Muscle layer of duodenum (tissue), 2 donors: Measurements from ENCODE around the gene BCL11B.

ENCODE experiments used
- H3K27ac ChIP-seq: one replicate; pipeline ENCODE4 v1.7.0; 2013; ENCODE audit warnings: mild to moderate bottlenecking, low read length
- H3K27me3 ChIP-seq: one replicate; pipeline ENCODE4 v1.7.0; 2013; ENCODE audit warnings: low read depth, mild to moderate bottlenecking, control low read depth, low read length
- H3K36me3 ChIP-seq, 2 donors: one replicate each; pipeline ENCODE4 v1.7.0; 2013; ENCODE audit warnings: low read length in 2 of 2, control low read depth in 1 of 2, mild to moderate bottlenecking in 1 of 2; ENCODE audit not compliant: insufficient read depth in 2 of 2, control insufficient read depth in 1 of 2
- H3K4me1 ChIP-seq, 2 donors: one replicate each; pipeline ENCODE4 v1.7.0; 2013; ENCODE audit warnings: low read length in 2 of 2, mild to moderate bottlenecking in 2 of 2, control low read depth in 1 of 2, moderate library complexity in 1 of 2; ENCODE audit not compliant: insufficient read depth in 2 of 2, control insufficient read depth in 1 of 2
- H3K4me3 ChIP-seq, 2 donors: one replicate each; pipeline ENCODE4 v1.7.0; 2013; ENCODE audit warnings: low read length in 2 of 2, low read depth in 1 of 2, mild to moderate bottlenecking in 1 of 2
- H3K9me3 ChIP-seq, 2 donors: one replicate each; pipeline ENCODE4 v1.7.0; 2013; ENCODE audit warnings: low read length in 2 of 2, control low read depth in 1 of 2, mild to moderate bottlenecking in 1 of 2; ENCODE audit not compliant: control insufficient read depth in 1 of 2
- donor health status: healthy.

The BCL11B gene

GRCh38 chr14:99156090-99156425, 115.9 kb downstream of the BCL11B start:
- Histone ChIP-seq H3K9me3 (no peaks in the 10 kb centered on the region), H3K4me1 (no peaks in the 10 kb centered on the region), H3K27me3 (no peaks in the 10 kb centered on the region), H3K27ac (no peak overlapping the region), H3K36me3 (no peaks in the 10 kb centered on the region), H3K4me3 (no peak overlapping the region)

GRCh38 chr14:99155173-99156089, 116.6 kb downstream of the BCL11B start:
- no peaks in the 10 kb centered on the region for H3K4me1 ChIP-seq
- no peaks in the 10 kb centered on the region for H3K9me3 ChIP-seq
- H3K4me3 ChIP-seq = no peak overlapping the region
- no peaks in the 10 kb centered on the region for H3K36me3 ChIP-seq
- H3K27me3 ChIP-seq = no peaks in the 10 kb centered on the region
- no peak overlapping the region for H3K27ac ChIP-seq

DNA sequence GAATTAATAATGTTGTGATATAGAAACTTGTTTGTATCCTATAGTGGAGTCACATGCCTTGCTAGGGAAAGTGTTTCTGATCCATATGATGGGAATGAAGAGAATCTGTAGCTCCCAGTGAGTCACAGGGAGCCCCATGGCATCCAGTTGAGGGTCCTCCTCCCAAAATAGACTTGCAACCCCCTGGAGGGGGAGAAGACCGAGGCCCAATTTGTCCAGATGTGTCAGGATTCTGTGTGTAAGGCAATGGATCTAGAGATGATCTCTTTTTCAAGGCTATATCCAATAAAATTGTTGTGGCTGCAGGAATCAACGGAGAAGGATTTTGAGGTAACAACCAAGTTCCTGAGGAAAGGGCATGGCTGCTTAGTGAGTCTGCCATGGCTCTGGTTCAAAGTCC, 121.8 kb downstream of the BCL11B start:
- Histone ChIP-seq H3K4me3 (no peak overlapping the region), H3K27ac (no peak overlapping the region), H3K4me1 (no peaks in the 10 kb centered on the region), H3K36me3 (no peaks in the 10 kb centered on the region), H3K27me3 (no peaks in the 10 kb centered on the region), H3K9me3 (no peaks in the 10 kb centered on the region)

DNA sequence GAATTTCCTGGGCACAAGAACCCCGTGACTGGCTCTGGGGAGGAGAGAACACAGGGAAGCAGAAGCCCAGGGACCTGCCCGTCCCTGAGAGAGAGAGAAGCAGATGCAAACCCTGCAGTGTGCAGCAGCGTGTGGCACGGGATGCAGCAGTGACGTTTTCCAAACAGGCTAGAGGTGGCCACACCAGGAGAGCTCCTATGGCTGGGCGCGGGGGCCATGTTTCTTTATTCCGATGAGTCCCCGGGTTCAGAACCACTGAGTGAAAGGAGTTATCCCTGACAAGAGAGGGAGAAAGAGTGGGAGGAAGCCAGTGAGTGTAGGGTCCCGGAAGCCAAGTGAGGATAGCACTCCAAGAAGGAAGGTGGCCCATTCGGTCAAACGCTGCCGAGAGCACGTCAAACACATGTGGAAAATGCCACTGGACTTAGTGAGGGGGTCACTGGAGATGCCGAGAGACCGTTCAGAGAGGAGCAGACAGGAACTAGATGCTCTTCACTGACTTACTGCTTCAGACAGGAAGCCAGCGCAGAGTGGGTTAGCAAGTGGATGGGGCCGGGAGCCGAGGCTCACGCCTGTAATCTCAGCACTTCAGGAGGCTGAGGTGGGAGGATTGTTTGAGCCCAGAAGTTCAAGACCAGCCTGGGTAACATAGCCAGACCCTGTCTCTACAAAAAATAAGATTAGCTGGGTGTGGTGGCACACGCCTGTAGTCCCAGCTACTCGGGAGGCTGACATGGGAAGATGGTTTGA, 123.0 kb downstream of the BCL11B start:
- Histone ChIP-seq H3K36me3 (no peaks in the 10 kb centered on the region), H3K27me3 (no peaks in the 10 kb centered on the region), H3K27ac (no peak overlapping the region)

GRCh38 chr14:99148131-99148530, 123.9 kb downstream of the BCL11B start:
- H3K27me3 ChIP-seq = no peaks in the 10 kb centered on the region

More for the DNA sequence above, 123.0 kb downstream of the BCL11B start:
- Histone ChIP-seq H3K4me3 (no peak overlapping the region), H3K4me1 (no peaks in the 10 kb centered on the region), H3K9me3 (no peaks in the 10 kb centered on the region)

GRCh38 chr14:99147366-99147740, 124.6 kb downstream of the BCL11B start:
- Histone ChIP-seq H3K27ac (no peak overlapping the region), H3K36me3 (no peaks in the 10 kb centered on the region), H3K4me3 (no peak overlapping the region), H3K4me1 (no peaks in the 10 kb centered on the region), H3K27me3 (no peaks in the 10 kb centered on the region), H3K9me3 (no peaks in the 10 kb centered on the region)

More at GRCh38 chr14:99148131-99148530, 123.9 kb downstream of the BCL11B start:
- Histone ChIP-seq H3K9me3 (no peaks in the 10 kb centered on the region), H3K4me3 (no peak overlapping the region), H3K27ac (no peak overlapping the region), H3K4me1 (no peaks in the 10 kb centered on the region), H3K36me3 (no peaks in the 10 kb centered on the region)

DNA sequence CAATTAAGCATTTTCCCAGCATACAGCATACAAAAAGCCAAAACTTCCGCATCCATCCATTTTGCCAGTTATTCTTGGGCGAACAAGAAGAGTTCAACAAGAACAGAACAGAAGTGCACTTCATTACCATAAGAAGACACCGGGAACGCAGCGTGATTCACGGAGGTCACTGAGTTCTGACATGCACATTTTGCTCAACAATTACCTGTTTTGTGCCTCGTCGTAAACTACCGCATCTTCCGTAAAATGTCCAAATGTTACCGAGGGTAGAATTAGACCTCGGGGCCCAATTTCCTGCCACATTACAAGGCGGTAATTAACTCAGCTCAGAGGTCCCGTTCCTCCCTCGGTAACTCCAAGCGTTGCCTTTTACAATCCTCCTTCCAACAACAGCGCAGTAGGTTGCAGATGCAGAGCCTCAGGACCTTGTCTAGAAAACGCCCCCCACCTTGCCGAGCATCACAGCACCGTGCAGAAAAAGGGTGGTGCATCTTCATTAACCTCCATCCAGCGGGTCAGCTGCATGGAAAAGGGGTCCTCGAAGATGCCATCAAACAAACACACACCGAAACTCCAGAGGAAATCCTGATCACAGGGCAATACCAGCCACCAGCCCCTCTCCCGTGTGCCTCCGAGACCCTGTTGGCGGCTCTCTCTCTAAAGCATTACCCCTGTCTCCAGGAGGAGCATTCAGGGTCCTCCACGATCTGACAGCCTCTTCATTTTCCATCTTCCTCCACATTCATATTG, 125.2 kb downstream of the BCL11B start:
- no peak overlapping the region for H3K27ac ChIP-seq
- no peaks in the 10 kb centered on the region for H3K27me3 ChIP-seq
- no peak overlapping the region for H3K4me3 ChIP-seq
- no peaks in the 10 kb centered on the region for H3K4me1 ChIP-seq
- H3K9me3 ChIP-seq = no peaks in the 10 kb centered on the region
- H3K36me3 ChIP-seq = no peaks in the 10 kb centered on the region

GRCh38 chr14:99145307-99145706, 126.7 kb downstream of the BCL11B start:
- Histone ChIP-seq H3K4me1 (no peaks in the 10 kb centered on the region), H3K9me3 (no peaks in the 10 kb centered on the region), H3K27ac (no peak overlapping the region), H3K4me3 (no peak overlapping the region), H3K36me3 (no peaks in the 10 kb centered on the region), H3K27me3 (no peaks in the 10 kb centered on the region)

GRCh38 chr14:99143793-99144192, 128.2 kb downstream of the BCL11B start:
- H3K9me3 ChIP-seq = no peaks in the 10 kb centered on the region
- no peaks in the 10 kb centered on the region for H3K27me3 ChIP-seq
- H3K27ac ChIP-seq = no peak overlapping the region
- H3K4me1 ChIP-seq = no peaks in the 10 kb centered on the region
- H3K36me3 ChIP-seq = no peaks in the 10 kb centered on the region
- no peak overlapping the region for H3K4me3 ChIP-seq

DNA sequence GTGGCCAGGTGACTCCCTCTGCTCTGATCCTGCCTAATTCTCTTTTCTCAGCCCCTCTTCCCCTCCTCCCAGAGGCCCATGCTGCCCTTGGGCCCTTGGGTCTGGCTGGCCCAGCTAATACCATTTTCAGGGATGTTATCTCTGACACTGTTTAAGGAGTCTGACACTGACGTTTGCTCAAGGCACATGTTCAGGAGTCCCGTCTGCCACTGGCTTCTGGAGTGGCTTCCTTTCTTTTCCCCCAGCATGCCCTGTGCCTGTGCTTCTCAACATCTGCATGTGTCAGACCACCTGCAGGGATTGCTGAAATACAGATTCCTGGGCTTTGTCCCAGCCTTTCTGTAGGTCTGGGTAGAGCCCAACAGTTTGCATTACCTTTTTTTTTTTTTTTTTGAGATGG, 128.9 kb downstream of the BCL11B start:
- H3K4me1 ChIP-seq = no peaks in the 10 kb centered on the region
- no peaks in the 10 kb centered on the region for H3K27me3 ChIP-seq
- H3K4me3 ChIP-seq = no peak overlapping the region
- H3K36me3 ChIP-seq = no peaks in the 10 kb centered on the region
- H3K27ac ChIP-seq = no peak overlapping the region
- H3K9me3 ChIP-seq = no peaks in the 10 kb centered on the region

- H3K9me3 ChIP-seq = no peaks in the 10 kb centered on the region
- H3K27me3 ChIP-seq = no peaks in the 10 kb centered on the region
- H3K27ac ChIP-seq = no peak overlapping the region
- no peaks in the 10 kb centered on the region for H3K36me3 ChIP-seq
- no peak overlapping the region for H3K4me3 ChIP-seq
- H3K4me1 ChIP-seq = no peaks in the 10 kb centered on the region
Measured at GRCh38 chr14:99141236-99141635, 130.8 kb downstream of the BCL11B start.
